ENCODE data around the gene WDR6.

WDR6 gene

GRCh38 chr3:49057268-49057667 lies 50.1 kb downstream of the WDR6 start:
- ATAC-seq: no peak; the same call in 2 of the 3 replicates
- TF ChIP-seq OSR1 (CRISPR knock-in tag; IDR thresholded peaks at IDR 0.05) (no peak), CREB5 (CRISPR knock-in tag; IDR thresholded peaks at IDR 0.05; ENCODE audit: low read depth) (no peak), ESRRG (CRISPR knock-in tag; IDR thresholded peaks at IDR 0.05) (no peak), RARB (CRISPR knock-in tag; IDR thresholded peaks at IDR 0.05) (no peak)

GRCh38 chr3:49058011-49058410 lies 50.8 kb downstream of the WDR6 start:
- ATAC-seq: no peak
- TF ChIP-seq ZNF565 (CRISPR knock-in tag; conservative IDR thresholded peaks at IDR 0.05; ENCODE audit: low read depth) (no peak), BACH2 (CRISPR knock-in tag; IDR thresholded peaks at IDR 0.05; ENCODE audit: borderline replicate concordance) (no peak), OSR1 (CRISPR knock-in tag; IDR thresholded peaks at IDR 0.05) (no peak), TOX (CRISPR knock-in tag; IDR thresholded peaks at IDR 0.05; ENCODE audit: borderline replicate concordance) (no peak), ESRRG (CRISPR knock-in tag; IDR thresholded peaks at IDR 0.05) (no peak), ARNTL (CRISPR knock-in tag; IDR thresholded peaks at IDR 0.05; ENCODE audit: borderline replicate concordance, low read depth) (no peak), PATZ1 (CRISPR knock-in tag; IDR thresholded peaks at IDR 0.05; ENCODE audit: borderline replicate concordance) (no peak), CSDC2 (CRISPR knock-in tag; IDR thresholded peaks at IDR 0.05) (no peak), RARB (CRISPR knock-in tag; IDR thresholded peaks at IDR 0.05) (no peak), ZC3H10 (CRISPR knock-in tag; IDR thresholded peaks at IDR 0.05) (no peak), PPARA (CRISPR knock-in tag; IDR thresholded peaks at IDR 0.05; ENCODE audit: borderline replicate concordance) (no peak), TCF4 (CRISPR knock-in tag; IDR thresholded peaks at IDR 0.05; ENCODE audit: borderline replicate concordance) (no peak)

All from SK-N-SH treated with all-trans-retinoic acid at 6 μM for 48 hours (cell line).